Stomach smooth muscle (tissue), 2 donors: ENCODE data around the gene PLAC1.

Source experiments
- H3K27ac ChIP-seq: one replicate; pipeline ENCODE4 v1.7.0; 2013; ENCODE audit warnings: mild to moderate bottlenecking, low read length, inconsistent platforms
- H3K27me3 ChIP-seq, 2 donors: one replicate each; pipeline ENCODE4 v1.7.0; 2013; ENCODE audit warnings: low read length in 2 of 2; ENCODE audit not compliant: insufficient read depth in 2 of 2, control insufficient read depth in 1 of 2
- H3K36me3 ChIP-seq, 2 donors: one replicate each; pipeline ENCODE4 v1.7.0; 2013; ENCODE audit warnings: low read length in 2 of 2; ENCODE audit not compliant: control insufficient read depth in 2 of 2, insufficient read depth in 2 of 2
- H3K4me1 ChIP-seq: one replicate; pipeline ENCODE4 v1.7.0; 2013; ENCODE audit warnings: low read length; ENCODE audit not compliant: control insufficient read depth, insufficient read depth
- H3K4me3 ChIP-seq, 2 donors: one replicate each; pipeline ENCODE4 v1.7.0; 2013; ENCODE audit warnings: low read length in 2 of 2
- H3K9ac ChIP-seq, 2 donors: one replicate each; pipeline ENCODE4 v1.7.0; 2013; ENCODE audit warnings: low read length in 2 of 2, mild to moderate bottlenecking in 1 of 2
- H3K9me3 ChIP-seq, 2 donors: one replicate each; pipeline ENCODE4 v1.7.0; 2013; ENCODE audit warnings: low read length in 2 of 2; ENCODE audit not compliant: control insufficient read depth in 2 of 2
- donor health status: healthy.
- donor health status: Pancreatic carcinoma.

PLAC1 gene

DNA sequence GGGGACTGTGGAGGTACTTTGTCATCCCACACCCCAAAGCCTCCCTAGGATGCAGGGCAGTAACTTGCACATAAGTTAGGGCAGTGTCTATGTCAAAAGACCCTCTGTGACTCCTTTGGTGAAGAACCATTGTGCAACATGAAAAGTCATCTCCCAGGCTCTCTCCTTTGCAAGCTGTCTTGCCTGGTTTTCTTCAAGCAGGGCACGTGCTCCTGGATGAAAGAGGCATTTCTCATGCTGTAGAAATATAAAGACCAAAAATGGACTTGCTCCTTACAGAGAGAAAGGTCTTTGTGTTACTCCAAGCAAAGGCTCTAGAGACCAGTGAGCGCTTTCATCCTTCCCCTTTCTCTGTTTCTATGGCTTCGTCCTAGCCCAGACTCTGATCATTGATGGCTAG is 44.9 kb downstream of the PLAC1 start:
- H3K27me3 ChIP-seq: peaks cover 0 to 8% of the 10 kb centered on the region in 2 donors
- H3K27ac ChIP-seq: no peak overlapping the region
- no peak overlapping the region for H3K4me3 ChIP-seq

DNA sequence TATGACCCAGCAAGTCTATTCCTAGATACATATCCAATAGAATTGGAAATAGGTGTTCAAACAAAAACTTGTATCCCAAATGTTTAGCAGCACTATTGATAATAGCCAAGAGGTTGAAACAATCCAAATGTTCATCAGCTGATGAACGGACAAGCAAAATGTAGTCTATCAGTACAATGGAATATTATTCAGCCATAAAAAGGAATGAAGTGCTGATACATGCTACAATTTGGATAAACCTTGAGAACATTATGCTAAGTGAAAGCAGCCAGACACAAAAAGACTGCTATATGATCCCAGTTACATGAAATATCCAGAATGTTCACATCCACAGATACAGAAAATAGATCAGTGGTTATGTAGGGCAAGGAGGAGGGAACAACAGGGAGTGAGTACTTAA is 50.1 kb downstream of the PLAC1 start:
- H3K36me3 ChIP-seq: no peaks in the 10 kb centered on the region
- H3K4me3 ChIP-seq: no peak overlapping the region
- H3K9me3 ChIP-seq: no peaks in the 10 kb centered on the region
- H3K27ac ChIP-seq: no peak overlapping the region
- peaks cover 2% of the 10 kb centered on the region for H3K4me1 ChIP-seq
- H3K9ac ChIP-seq: no peak overlapping the region
- peaks cover 0 to 5% of the 10 kb centered on the region in 2 donors for H3K27me3 ChIP-seq

More for the DNA sequence above, 44.9 kb downstream of the PLAC1 start:
- no peaks in the 10 kb centered on the region for H3K36me3 ChIP-seq
- no peaks in the 10 kb centered on the region for H3K9me3 ChIP-seq
- H3K9ac ChIP-seq: no peak overlapping the region
- H3K4me1 ChIP-seq: no peaks in the 10 kb centered on the region

DNA sequence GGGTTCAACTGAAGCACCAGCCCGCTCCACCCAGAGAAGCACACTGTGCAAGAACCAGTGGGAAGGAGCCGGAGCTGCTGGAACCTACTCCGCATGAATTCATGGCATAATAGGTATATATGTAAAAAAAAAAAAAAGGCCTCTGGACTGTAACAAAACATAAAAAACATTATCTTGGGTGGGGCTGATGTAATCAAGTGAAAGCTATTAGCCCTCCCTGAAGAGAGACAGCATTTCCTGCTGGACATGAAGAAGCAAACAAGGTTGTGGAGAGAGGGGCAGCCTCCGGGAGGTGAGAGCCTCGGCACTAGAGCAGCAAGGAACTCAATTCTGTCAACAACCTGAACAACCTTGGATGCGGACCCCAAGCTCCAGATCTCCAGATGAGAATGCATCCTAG is 50.7 kb downstream of the PLAC1 start:
- Histone ChIP-seq H3K9me3 (peaks cover 0 to 2% of the 10 kb centered on the region in 2 donors), H3K27ac (no peak overlapping the region), H3K4me1 (peaks cover 2% of the 10 kb centered on the region), H3K4me3 (no peak overlapping the region), H3K9ac (no peak overlapping the region), H3K27me3 (peaks cover 0 to 3% of the 10 kb centered on the region in 2 donors), H3K36me3 (no peaks in the 10 kb centered on the region)

DNA sequence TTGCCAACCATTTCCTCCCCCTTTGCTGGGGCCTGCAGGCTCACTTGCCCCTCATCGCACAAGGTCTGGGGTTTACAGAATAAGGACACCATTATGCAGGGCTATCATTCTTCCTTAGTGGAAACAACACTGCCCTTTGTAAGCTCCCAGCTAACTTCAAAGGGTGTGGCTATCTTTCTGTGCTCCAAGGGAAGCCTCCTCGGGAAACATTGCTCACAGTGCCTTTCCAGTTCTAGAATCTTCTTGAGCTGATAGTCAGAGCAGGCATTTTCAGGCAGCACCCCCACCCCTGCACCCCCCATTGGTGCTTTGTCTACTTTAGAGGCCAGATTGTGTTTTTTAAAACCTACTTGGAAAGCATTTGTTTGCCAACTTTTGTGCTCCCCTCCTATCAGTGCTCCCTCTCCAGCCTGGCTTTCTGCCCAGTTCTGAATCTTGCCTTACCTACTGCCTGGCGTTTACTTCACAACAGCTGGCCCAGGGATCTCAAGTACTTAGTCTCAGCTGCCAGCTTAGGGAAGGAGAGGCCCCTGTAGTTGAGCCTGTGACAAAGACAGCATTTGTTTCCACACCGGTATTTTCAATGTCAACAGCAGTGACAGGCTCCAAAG is 53.5 kb downstream of the PLAC1 start:
- H3K9me3 ChIP-seq: peaks cover 0 to 7% of the 10 kb centered on the region in 2 donors
- no peak overlapping the region for H3K27ac ChIP-seq
- H3K36me3 ChIP-seq: no peaks in the 10 kb centered on the region
- H3K4me1 ChIP-seq: peaks cover 2% of the 10 kb centered on the region
- H3K9ac ChIP-seq: no peak overlapping the region
- peaks cover 0 to 3% of the 10 kb centered on the region in 2 donors for H3K27me3 ChIP-seq
- H3K4me3 ChIP-seq: no peak overlapping the region

DNA sequence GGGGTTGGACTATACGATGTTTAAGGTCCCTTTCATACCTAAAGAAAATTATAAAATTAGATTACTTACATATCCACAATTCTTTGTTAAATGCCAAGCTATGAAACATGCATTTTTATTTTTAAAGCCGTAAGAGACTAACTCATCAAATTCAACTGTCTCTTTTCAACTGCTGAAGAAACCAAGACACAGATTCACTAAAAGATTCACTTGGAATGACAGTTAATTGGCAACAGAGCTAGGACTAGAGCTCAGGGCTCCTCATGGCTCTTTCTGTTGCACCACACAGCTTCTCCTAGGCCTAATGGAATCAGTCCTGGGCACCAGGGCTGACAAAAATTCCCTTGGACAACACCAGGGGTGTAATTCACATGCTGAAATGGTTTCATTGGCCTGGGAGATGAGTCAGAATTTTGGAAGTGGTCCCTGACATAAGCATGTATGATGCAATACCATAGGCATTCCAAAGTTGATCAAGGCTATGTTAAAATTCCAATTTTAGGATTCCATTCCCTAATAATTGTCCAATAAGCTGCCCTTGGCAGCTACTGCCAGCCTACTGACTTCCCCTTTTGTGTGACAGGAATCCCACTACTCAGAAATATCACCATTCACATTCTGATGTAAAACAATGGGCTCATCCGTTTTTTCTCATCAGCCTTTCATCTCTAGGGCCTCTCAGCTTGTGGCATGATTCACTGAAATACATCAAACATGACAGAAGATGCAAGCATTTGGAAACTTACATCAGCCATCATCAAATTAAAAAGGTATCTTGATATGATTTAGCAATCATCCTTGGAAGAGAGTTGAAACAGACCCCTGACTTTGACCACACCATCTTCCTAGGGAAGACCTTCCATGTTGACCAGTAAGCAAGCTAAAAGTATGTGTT is 54.2 kb downstream of the PLAC1 start:
- Histone ChIP-seq H3K9ac (no peak overlapping the region), H3K9me3 (peaks cover 0 to 7% of the 10 kb centered on the region in 2 donors), H3K27me3 (peaks cover 0 to 1% of the 10 kb centered on the region in 2 donors), H3K36me3 (no peaks in the 10 kb centered on the region), H3K4me3 (no peak overlapping the region), H3K4me1 (peaks cover 2% of the 10 kb centered on the region), H3K27ac (no peak overlapping the region)

DNA sequence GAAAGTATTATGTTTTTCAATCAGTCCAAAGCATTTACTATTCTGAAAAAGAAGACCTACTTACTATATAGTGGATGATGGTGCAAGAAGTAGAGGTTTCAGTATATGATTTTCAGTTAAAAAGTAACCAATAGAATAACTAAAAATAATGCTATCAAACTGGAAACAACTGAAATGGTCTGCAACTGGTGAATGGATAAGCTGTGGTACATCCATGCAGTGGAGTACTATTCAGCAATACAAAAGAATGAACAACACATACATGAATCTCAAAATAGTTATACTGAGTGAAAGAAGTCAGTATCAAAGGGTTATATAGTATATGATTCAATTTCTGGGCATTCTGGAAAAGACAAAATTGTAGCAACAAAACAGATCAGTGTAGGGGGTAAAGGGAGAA is 55.9 kb downstream of the PLAC1 start:
- H3K36me3 ChIP-seq: no peaks in the 10 kb centered on the region
- H3K27ac ChIP-seq: no peak overlapping the region
- peaks cover 2% of the 10 kb centered on the region for H3K4me1 ChIP-seq
- no peak overlapping the region for H3K4me3 ChIP-seq
- no peak overlapping the region for H3K9ac ChIP-seq
- peaks cover 0 to 7% of the 10 kb centered on the region in 2 donors for H3K9me3 ChIP-seq
- no peaks in the 10 kb centered on the region for H3K27me3 ChIP-seq

DNA sequence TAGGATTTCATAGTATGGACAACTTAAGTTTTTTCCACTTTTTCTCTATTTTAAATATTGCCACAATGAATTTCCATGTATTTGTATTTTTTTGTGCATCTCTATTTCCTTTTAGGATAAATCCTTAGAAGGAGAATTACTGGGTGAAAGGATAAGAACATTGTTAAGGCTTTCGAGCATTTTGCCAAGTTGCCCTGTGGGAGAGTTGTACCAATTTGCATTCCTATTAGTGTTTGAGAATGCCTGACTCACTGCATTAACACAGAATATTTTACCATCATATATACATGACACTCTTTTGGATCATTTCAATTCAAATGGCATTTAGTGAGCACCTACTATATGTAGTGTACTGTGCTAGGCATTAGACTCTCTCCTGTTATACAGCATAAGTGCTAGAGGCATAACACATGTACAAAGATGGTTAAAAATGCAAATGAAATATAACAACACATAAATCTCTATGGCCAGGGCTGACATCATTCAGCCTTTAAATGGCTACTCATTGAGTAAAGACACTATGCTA is 57.0 kb downstream of the PLAC1 start:
- Histone ChIP-seq H3K9me3 (peaks cover 0 to 7% of the 10 kb centered on the region in 2 donors), H3K36me3 (no peaks in the 10 kb centered on the region), H3K9ac (no peak overlapping the region), H3K27ac (no peak overlapping the region), H3K27me3 (no peaks in the 10 kb centered on the region), H3K4me3 (no peak overlapping the region), H3K4me1 (peaks cover 2% of the 10 kb centered on the region)

DNA sequence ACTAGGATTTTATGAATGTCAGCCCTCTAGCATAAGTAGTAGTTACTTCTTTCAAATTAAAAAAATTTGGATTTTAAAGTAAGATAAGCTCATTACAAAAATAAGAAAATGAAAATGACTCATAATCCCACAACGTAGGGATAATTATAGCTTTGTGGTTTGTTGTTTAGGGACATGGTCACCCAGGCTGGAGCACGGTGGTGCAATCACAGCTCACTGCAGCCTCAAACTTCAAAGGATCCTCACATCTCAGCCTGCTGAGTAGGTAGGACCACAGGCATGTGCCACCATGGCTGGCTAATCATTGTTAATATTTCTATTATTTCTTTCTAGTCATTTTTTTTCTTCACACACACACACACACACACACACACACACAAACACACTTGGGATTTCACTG is 57.6 kb downstream of the PLAC1 start:
- peaks cover 0 to 7% of the 10 kb centered on the region in 2 donors for H3K9me3 ChIP-seq
- H3K4me3 ChIP-seq: no peak overlapping the region
- no peak overlapping the region for H3K9ac ChIP-seq
- H3K4me1 ChIP-seq: peaks cover 2% of the 10 kb centered on the region
- H3K36me3 ChIP-seq: no peaks in the 10 kb centered on the region
- no peaks in the 10 kb centered on the region for H3K27me3 ChIP-seq
- no peak overlapping the region for H3K27ac ChIP-seq

DNA sequence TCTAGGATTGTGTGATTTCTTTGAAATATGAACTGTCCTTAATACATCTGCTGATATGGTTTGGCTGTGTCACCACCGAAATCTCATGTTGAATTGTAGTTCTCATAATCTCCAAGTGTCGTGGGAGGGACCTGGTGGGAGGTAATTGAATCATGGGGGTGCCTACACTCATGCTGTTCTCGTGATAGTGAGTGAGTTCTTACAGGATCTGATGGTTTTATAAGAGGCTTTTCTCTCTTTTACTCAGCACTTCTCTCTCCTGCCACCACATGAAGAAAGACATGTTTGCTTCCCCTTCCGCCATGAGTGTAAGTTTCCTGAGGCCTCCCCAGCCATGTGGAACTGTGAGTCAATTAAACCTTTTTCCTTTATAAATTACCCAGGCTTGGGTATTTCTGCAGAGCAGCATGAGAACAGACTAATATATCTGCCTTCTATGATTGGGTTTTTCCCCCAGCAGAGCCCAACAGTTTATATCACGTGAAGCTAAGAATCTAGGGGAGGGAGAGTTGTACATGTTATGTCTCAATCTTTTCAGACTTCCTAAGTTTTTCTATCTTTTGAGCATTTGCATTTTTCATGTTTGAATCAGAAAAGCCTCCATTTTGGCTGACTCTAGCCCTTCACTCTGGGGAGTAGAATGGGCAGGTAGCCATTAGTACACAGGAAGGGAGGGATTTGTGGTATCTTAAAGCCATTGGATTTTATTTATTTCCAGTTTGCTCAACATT is 58.9 kb downstream of the PLAC1 start:
- Histone ChIP-seq H3K9ac (no peak overlapping the region), H3K4me3 (no peak overlapping the region), H3K36me3 (no peaks in the 10 kb centered on the region), H3K9me3 (peaks cover 0 to 7% of the 10 kb centered on the region in 2 donors), H3K27me3 (no peaks in the 10 kb centered on the region), H3K4me1 (no peaks in the 10 kb centered on the region), H3K27ac (no peak overlapping the region)

DNA sequence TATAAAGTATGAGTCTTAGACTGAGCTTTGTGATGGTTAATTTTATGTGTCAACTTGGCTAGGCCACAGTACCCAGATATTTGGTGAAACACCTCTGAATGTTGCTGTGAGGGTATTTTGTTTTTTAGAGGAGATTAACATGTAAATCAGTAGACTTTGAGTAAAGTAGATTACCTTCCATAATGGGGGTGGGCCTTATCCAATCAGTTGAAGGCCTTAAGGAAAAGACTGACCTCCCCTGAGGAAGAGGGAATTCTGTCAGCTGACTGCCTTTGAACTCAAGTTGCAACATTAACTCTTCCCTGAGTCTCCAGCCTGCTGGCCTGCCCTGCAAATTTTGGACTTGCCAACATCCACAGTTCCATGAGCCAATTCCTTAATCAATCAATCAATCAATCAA is 66.0 kb downstream of the PLAC1 start:
- Histone ChIP-seq H3K36me3 (no peaks in the 10 kb centered on the region), H3K9ac (no peak overlapping the region), H3K27ac (no peak overlapping the region), H3K27me3 (peaks cover 0 to 5% of the 10 kb centered on the region in 2 donors), H3K9me3 (no peaks in the 10 kb centered on the region), H3K4me1 (no peaks in the 10 kb centered on the region), H3K4me3 (no peak overlapping the region)
